Activated T-helper 1 cell treated with anti-CD3 and anti-CD28 coated beads, Interleukin-2, amount 50 U/mL, for 16 hours (primary cell): ENCODE measurements around the gene SLC39A11.

Experiments used
- DNase-seq, 2 donors: peaks; one replicate each; pipeline ENCODE4 v3.0.0-alpha.2; 2020; ENCODE audit warnings: low read depth in 1 of 2, low spot score in 1 of 2

The SLC39A11 gene

DNA sequence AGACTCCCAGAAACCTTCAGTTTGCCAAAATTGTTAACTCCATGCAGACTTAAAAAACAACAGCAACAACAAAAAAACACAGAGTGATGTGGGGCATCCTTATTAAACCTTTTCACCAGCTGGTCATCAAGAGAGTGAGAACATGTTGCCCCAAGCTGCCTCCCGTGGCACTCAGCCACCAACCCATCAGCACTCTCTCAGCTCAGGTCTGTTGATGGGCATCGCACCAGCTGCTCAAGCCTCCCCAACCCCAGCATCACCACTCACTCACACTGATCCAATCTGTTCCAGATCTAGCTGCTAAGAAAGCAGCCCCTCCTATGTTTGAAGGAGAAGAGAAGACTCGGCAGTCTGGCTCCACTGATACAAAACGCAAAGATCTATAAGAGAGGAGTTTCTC, 46.8 kb downstream of the SLC39A11 start:
- no peak for DNase-seq

- DNase-seq = no peak
Observed at GRCh38 chr17:73043686-73044581, 48.6 kb downstream of the SLC39A11 start.

DNA sequence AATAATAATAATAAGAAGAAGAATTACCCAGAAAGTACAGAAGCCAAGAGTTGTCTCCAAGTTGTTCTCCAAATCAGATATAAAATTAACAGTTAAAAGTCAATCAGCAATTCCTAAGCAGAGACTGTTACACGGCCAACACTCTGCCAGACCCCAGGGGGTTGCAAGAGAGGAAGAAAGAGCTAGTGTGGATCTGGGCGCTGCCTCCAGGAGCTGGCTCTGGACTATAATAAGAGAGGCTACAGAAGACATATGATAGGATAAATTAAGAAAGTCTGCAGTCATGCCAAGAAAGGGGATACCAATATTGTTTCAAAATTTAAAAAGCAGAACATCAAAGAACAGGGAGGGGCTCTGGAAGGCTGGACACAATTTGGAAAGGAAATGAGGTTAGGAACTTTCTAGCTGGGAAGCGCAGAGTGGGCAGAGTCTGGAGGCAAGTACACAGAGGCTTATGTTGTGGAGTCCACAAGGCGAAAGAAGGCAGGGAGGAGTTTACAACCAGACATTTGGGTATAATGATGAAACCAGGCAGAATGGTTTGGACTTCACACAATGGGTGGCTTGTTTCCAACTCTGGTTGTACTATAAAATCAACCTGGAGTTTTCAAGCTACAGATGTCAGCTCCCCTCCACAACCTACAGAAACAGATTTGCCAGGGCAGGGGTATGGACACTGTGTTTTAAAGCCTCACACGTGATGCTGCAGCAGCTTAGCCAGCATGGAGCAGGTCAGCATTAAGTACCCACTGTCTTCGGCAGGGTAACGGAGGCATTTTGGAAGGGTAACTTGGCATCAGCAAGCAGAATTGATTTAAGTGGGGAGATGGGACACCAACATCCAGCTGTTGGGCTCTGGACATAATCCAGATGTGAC, 49.4 kb downstream of the SLC39A11 start:
- DNase-seq = no peak

GRCh38 chr17:73042225-73042624, 50.3 kb downstream of the SLC39A11 start:
- no peak for DNase-seq

- no peak for DNase-seq
Observed at GRCh38 chr17:73039282-73039681, 53.2 kb downstream of the SLC39A11 start.

- DNase-seq = no peak
Observed at GRCh38 chr17:73031472-73031871, 61.0 kb downstream of the SLC39A11 start.

DNA sequence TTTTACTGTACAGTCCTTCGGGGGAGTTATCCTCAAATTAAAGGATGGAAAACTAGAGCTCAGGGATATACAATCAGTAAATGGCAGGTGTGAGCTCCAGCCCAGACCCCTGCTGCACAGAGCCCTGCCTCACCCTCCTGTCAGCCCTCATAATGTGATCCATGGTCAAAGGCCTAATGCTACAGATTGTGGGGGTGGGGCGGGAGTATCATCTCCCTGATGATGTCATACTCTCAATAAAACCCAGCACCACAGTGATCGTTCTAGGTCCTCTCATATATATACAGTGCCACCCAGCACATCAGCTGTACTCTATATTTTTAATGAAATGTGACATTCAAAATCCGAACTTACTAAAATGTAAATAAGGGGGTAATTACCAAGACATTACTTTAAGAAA, 61.5 kb downstream of the SLC39A11 start:
- DNase-seq = no peak

DNA sequence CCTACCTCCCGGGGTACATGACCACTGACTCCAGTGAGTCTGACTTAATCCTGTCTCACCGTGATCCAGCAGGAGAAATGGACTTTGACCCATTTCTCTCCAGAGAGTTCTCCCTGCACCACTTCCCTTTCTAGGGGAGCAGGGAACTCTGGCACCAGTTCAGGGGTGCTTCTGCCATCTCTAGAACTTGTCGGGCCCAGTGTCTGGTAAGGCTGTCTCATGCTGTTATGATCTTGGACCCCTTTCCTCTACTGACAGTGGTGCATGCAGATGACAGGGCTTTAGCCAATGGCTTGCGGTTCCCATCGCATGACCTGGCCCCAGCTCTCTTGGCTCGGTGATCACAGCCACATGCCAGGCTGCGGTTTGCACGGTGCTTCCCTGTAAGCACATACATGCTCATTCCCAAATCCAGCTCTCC, 62.0 kb downstream of the SLC39A11 start:
- DNase-seq = no peak

GRCh38 chr17:73029991-73030390, 62.5 kb downstream of the SLC39A11 start:
- DNase-seq = no peak

DNA sequence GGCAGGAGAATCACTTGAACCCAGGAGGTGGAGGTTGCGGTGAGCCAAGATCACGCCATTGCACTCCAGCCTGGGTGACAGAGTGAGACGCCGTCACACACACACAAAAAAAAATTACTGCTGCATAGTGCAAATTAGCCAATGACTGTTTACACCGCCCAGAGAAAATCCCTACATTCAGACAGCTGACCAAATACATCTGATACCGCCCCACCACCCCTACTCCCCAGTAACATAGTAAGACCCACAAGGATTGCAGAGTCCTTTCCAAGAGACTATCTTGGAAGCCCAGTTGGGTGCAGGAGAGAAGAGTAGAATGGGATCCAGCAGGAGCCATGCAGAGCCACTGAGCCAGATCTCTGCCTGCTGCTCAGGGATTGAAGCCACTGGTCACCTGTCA, 63.5 kb downstream of the SLC39A11 start:
- DNase-seq = no peak

GRCh38 chr17:73028299-73028755, 64.2 kb downstream of the SLC39A11 start:
- DNase-seq = no peak

- DNase-seq = no peak
Observed at GRCh38 chr17:73027130-73027741, 65.3 kb downstream of the SLC39A11 start.

GRCh38 chr17:73025041-73025560, 67.4 kb downstream of the SLC39A11 start:
- no peak for DNase-seq

DNA sequence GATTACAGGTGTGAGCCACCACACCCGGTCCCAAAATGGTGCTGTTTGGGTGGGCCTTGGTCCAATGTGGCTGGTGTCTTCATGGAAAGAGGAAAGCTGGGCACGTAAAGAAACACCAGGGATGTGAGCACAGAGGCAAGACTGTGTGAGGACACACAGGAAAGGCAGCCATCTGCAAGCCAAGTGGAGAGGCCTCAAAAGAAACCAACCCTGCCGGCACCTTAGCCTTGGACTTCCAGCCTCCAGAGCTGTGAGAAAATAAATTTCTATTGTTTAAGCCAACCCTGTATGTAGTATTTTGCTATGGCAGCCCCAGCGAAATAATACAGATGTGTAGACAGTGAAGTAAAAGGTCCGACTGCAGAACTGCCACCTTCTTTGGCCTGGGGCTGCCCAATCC, 68.7 kb downstream of the SLC39A11 start:
- DNase-seq = no peak

DNA sequence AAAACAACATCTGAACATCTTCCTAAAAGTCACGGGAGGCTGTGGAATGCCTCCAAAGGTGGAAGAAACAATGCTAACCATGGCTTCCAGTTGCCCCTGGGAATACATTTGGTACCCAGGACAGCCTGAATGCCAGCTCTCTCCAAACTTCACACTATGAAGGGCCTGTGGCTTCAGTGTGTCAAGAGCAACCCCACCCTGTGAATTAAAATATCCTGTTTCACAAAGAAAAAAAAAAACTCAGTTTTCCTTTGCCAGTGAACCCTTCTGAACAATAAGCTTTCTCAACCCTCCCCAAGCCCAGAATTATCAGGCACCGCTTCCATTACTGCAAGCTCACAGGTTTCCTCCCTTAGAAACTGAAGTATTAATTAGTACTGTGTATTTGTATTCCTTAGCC, 69.8 kb downstream of the SLC39A11 start:
- no peak for DNase-seq

DNA sequence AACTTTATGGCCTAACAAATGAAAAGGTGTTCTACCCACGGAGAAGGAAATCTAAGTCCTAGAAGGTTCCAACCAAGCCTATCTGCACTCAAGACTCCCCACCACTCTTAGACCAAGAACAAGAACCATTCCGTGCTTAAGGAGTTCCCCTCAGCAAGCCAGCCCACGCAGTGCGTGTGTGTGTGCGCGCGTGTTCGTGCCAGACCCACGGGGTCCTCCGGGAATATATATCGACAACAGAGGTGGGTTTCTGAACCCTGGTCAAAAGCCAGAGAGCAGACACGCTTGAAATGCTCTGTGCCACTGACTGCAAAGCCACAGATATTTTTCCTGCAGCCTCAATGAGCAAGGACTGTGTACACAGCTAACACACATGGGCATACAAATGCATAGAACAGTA, 70.7 kb downstream of the SLC39A11 start:
- no peak for DNase-seq

DNA sequence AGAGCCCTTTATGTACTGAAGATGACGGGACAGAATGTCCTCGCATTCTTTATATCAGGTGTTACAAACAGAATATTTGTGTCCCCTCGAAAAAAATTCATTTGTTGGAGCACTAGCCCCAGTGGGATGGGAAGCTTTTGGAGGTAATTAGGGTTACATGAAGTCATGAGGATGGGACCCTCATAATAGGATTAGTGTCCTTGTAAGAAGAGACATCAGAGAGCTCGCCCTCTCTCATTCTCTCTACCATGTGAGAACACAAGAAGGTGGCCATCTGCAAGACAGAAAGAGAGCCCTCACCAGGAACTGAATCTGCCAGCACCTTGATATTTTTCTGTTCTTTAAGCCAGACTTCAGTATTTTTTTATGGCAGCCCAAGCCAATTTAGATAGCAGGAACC, 72.4 kb downstream of the SLC39A11 start:
- no peak for DNase-seq

DNA sequence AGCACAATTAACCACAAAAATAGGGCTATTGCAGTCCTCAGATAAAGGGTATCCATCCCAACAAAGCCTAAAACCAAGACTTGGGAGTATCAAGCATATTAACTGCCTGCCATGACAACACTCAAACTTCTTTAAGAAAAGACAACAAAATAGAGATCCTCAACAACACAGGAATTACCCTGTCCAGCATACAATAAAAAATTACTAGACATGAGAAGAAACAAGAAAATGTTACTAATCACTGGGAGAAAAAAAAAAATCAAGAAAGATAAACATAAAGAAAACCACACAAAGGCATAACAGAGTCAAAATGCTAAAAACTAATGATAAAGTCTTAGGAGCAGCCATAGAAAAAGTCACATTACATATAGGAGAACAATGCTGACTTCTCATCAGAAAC, 73.9 kb downstream of the SLC39A11 start:
- no peak for DNase-seq

- DNase-seq = no peak
Observed at GRCh38 chr17:73017658-73018057, 74.8 kb downstream of the SLC39A11 start.

- no peak for DNase-seq
Observed at GRCh38 chr17:73015722-73016276, 76.7 kb downstream of the SLC39A11 start.
